Trophoblast cell (in vitro differentiated cells and primary cell): ENCODE results near the gene BARX1.

Source experiments
- DNase-seq, 2 donors: peaks; one replicate each; pipeline ENCODE4 v3.0.0-alpha.2; 2016
- H2AFZ ChIP-seq: 2 replicates; pipeline ENCODE4 v1.6.1; 2013; ENCODE audit warnings: low read length, moderate library complexity, mild to moderate bottlenecking; ENCODE audit not compliant: insufficient read depth, poor library complexity
- H2AK5ac ChIP-seq: 2 replicates; pipeline ENCODE4 v1.6.1; 2013; ENCODE audit warnings: mild to moderate bottlenecking, low read length
- H2BK120ac ChIP-seq: 2 replicates; pipeline ENCODE4 v1.6.1; 2013; ENCODE audit warnings: low read length, mild to moderate bottlenecking, moderate library complexity; ENCODE audit not compliant: insufficient read depth, poor library complexity
- H2BK12ac ChIP-seq: 2 replicates; pipeline ENCODE4 v1.6.1; 2013; ENCODE audit warnings: mild to moderate bottlenecking, low read length, moderate library complexity
- H2BK5ac ChIP-seq: 2 replicates; pipeline ENCODE4 v1.6.1; 2013; ENCODE audit warnings: low read length, low read depth, moderate library complexity, mild to moderate bottlenecking; ENCODE audit not compliant: poor library complexity
- H3K14ac ChIP-seq: 2 replicates; pipeline ENCODE4 v1.6.1; 2013; ENCODE audit warnings: mild to moderate bottlenecking, low read length
- H3K18ac ChIP-seq: 2 replicates; pipeline ENCODE4 v1.6.1; 2013; ENCODE audit warnings: mild to moderate bottlenecking, low read length
- H3K23ac ChIP-seq: 2 replicates; pipeline ENCODE4 v1.6.1; 2013; ENCODE audit warnings: low read length
- H3K27ac ChIP-seq: 2 replicates; pipeline ENCODE4 v1.5.1; 2013; ENCODE audit warnings: low read depth, mild to moderate bottlenecking, inconsistent platforms, low read length, moderate library complexity
- H3K27me3 ChIP-seq: 2 replicates; pipeline ENCODE4 v1.6.1; 2013; ENCODE audit warnings: inconsistent platforms, mild to moderate bottlenecking, low read length, moderate library complexity; ENCODE audit not compliant: insufficient read depth
- H3K36me3 ChIP-seq, 2 experiments: 1 replicate in 1 of 2; 2 replicates in 1 of 2; pipeline ENCODE4 v1.6.1; 2013; ENCODE audit warnings: low read length in 2 of 2, mild to moderate bottlenecking in 2 of 2, moderate library complexity in 1 of 2; ENCODE audit not compliant: insufficient read depth in 2 of 2, control insufficient read depth in 1 of 2
- H3K4ac ChIP-seq: 2 replicates; pipeline ENCODE4 v1.6.1; 2013; ENCODE audit warnings: low read depth, mild to moderate bottlenecking, low read length, moderate library complexity
- H3K4me1 ChIP-seq, 2 experiments: 1 replicate in 1 of 2; 2 replicates in 1 of 2; pipeline ENCODE4 v1.6.1; 2013; ENCODE audit warnings: low read length in 2 of 2, mild to moderate bottlenecking in 2 of 2, moderate library complexity in 1 of 2; ENCODE audit not compliant: insufficient read depth in 2 of 2, control insufficient read depth in 1 of 2
- H3K4me2 ChIP-seq: 2 replicates; pipeline ENCODE4 v1.6.1; 2013; ENCODE audit warnings: inconsistent platforms, mild to moderate bottlenecking, low read length, moderate library complexity
- H3K4me3 ChIP-seq: 2 replicates; pipeline ENCODE4 v1.5.1; 2013; ENCODE audit warnings: mild to moderate bottlenecking, low read depth, low read length, inconsistent platforms
- H3K79me1 ChIP-seq: one replicate; pipeline ENCODE4 v1.6.1; 2013; ENCODE audit warnings: low read length
- H3K79me2 ChIP-seq: 2 replicates; pipeline ENCODE4 v1.6.1; 2013; ENCODE audit warnings: low read length, mild to moderate bottlenecking; ENCODE audit not compliant: control insufficient read depth, insufficient read depth, poor library complexity
- H3K9ac ChIP-seq: 2 replicates; pipeline ENCODE4 v1.6.1; 2013; ENCODE audit warnings: mild to moderate bottlenecking, low read length
- H3K9me3 ChIP-seq: 2 replicates; pipeline ENCODE4 v1.6.1; 2013; ENCODE audit warnings: low read depth, mild to moderate bottlenecking, control low read depth, inconsistent platforms, low read length; ENCODE audit not compliant: insufficient read depth
- H4K12ac ChIP-seq: 2 replicates; pipeline ENCODE4 v1.6.1; 2013; ENCODE audit warnings: low read depth, mild to moderate bottlenecking, low read length, moderate library complexity
- H4K8ac ChIP-seq: 2 replicates; pipeline ENCODE4 v1.6.1; 2013; ENCODE audit warnings: low read depth, mild to moderate bottlenecking, low read length, moderate library complexity
- H4K91ac ChIP-seq: one replicate; pipeline ENCODE4 v1.6.1; 2013; ENCODE audit warnings: low read depth, mild to moderate bottlenecking, low read length, moderate library complexity
- whole genome bisulfite sequencing: extraction: QIAGEN DNeasy Blood & Tissue Kit; methylation state at CpG from one replicate; pipeline ENCODE4 v1.1.7; 2013; ENCODE audit warnings: missing lambda C conversion rate; ENCODE audit not compliant: insufficient read length, insufficient coverage; ENCODE audit errors: extremely low coverage; 5-methylcytosine and 5-hydroxymethylcytosine counted together

Gene BARX1

DNA sequence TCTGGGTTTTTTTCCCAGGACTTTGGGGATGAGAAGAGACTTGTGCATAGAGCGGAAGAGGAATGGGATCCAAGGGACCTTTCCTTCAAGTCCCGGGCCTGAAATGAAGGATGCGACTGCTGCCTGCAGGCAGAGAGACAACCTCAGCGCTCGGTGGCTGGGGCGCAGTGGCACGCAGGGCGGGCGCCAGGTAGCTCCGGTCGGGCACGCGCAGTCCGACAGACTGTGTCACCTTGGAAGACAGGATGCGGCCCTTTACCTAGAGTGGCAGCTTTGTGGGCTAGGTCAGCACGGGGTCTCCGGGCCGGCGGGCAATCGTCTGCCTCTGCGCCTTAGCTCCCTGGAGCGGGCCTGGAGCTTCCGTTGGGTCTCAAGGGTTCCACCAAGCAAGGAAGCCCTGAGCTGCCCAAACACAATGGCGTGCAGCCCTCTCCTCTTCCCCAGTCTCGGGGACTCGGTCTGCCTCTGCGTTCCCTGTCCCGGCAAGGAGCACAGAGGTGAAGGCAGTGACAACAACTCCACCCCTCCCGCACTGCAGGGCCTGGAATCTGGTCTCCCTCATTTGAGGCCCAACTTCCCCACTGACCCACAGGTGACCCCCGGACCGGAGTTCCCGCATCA lies 6.0 kb downstream of the BARX1 start:
- H3K36me3 ChIP-seq, result no peaks in the 10 kb centered on the region
- peaks cover 31% of the 10 kb centered on the region for H3K9me3 ChIP-seq
- DNase-seq, result no peak

DNA sequence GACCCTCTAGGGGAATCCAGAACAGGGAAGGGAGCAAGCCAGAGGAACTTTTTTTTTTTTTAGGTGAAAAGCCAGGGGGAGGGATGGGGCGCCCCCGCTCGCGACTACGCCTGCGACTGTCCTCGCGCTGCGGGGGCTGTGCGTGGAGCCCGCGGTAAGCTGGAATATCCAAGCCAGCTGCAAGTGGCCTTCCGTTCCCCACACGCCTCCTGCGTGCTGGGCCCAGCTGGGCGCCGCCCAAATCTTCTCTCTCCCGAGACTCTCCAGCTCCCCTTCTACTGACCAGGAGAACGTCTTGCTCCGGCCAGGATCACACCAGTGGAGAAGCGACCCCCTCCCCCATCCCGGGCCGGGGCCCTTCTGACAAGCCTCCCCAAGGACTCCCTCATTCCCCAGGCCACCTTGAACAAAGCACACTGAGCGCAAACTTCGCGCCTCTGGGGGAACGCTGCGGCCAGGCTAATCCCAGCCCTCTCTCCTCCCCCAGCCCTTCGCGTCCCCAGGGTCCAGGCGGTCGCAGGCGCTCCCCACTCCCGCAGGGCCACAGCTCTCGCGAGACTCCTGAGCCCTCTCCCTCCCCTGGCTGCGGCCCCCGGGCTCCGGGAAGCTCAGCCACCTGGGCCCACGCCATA lies 6.6 kb downstream of the BARX1 start:
- no peak overlapping the region for H4K91ac ChIP-seq
- H2BK120ac ChIP-seq, result no peak overlapping the region
- no peak overlapping the region for H3K23ac ChIP-seq
- H2AFZ ChIP-seq, result no peak overlapping the region
- no peak overlapping the region for H3K27ac ChIP-seq
- no peak overlapping the region for H4K8ac ChIP-seq
- no CpG with 5 or more reads among the region's 40 CpGs for WGBS
- H4K12ac ChIP-seq, result no peak overlapping the region
- H3K4me3 ChIP-seq, result no peak overlapping the region
- no peak overlapping the region for H3K9ac ChIP-seq
- H3K79me2 ChIP-seq, result no peaks in the 10 kb centered on the region
- H3K4me2 ChIP-seq, result no peak overlapping the region
- no peaks in the 10 kb centered on the region for H3K36me3 ChIP-seq
- no peak for DNase-seq
- H3K4me1 ChIP-seq, result peaks cover 13 to 18% of the 10 kb centered on the region in 2 experiments
- H3K9me3 ChIP-seq, result peaks cover 27% of the 10 kb centered on the region
- peaks cover 95% of the 10 kb centered on the region for H3K27me3 ChIP-seq
- no peaks in the 10 kb centered on the region for H3K79me1 ChIP-seq
- H3K18ac ChIP-seq, result no peak overlapping the region
- no peak overlapping the region for H2BK5ac ChIP-seq
- no peak overlapping the region for H2BK12ac ChIP-seq
- no peak overlapping the region for H3K14ac ChIP-seq
- H2AK5ac ChIP-seq, result no peak overlapping the region
- H3K4ac ChIP-seq, result no peak overlapping the region

More for the DNA sequence above, 6.0 kb downstream of the BARX1 start:
- H3K4ac ChIP-seq, result no peak overlapping the region
- H2BK5ac ChIP-seq, result no peak overlapping the region
- no peak overlapping the region for H3K14ac ChIP-seq
- no peak overlapping the region for H4K12ac ChIP-seq
- peaks cover 13 to 18% of the 10 kb centered on the region in 2 experiments for H3K4me1 ChIP-seq
- no peak overlapping the region for H4K8ac ChIP-seq
- no peak overlapping the region for H3K9ac ChIP-seq
- H2BK12ac ChIP-seq, result no peak overlapping the region
- H3K18ac ChIP-seq, result no peak overlapping the region
- H3K79me2 ChIP-seq, result no peaks in the 10 kb centered on the region
- H3K27me3 ChIP-seq, result peaks cover 96% of the 10 kb centered on the region
- no peak overlapping the region for H2AK5ac ChIP-seq
- no CpG with 5 or more reads among the region's 32 CpGs for WGBS
- no peak overlapping the region for H2AFZ ChIP-seq
- no peak overlapping the region for H4K91ac ChIP-seq
- no peak overlapping the region for H3K4me3 ChIP-seq
- H3K79me1 ChIP-seq, result no peaks in the 10 kb centered on the region
- no peak overlapping the region for H3K4me2 ChIP-seq
- H3K27ac ChIP-seq, result no peak overlapping the region
- no peak overlapping the region for H2BK120ac ChIP-seq
- H3K23ac ChIP-seq, result no peak overlapping the region

DNA sequence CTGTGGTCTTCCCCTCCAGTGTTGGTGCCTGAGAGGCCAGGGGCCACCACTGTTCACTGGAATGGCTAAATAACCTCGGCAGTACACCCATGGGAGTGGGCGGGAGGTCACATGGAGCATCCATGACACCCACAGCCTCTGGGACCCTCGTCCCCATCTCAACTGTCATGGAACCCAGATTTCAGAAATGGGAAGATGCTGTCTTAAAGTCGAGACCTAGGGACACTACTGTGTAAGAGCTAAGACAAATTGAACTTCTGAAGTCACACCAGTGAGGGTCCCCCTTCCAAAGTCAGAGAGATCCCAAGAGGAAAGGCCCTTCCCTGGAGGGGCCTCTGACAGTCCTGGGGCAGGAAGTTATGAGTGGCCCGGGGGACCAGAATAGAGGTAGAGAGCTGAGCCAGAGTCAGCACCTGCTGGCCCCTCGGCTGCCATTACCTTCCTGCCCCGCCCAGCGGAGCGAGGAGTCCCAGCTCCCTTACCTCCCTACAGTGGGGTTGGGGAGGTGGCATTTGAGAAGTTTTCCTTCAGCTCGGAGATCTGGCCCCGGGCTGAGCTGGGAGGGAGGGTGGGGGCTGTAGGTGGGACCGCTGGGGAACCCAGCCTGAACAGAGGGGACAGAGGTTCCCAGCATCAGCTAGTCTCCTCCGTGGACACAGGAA lies 7.6 kb downstream of the BARX1 start:
- H3K9me3 ChIP-seq, result peaks cover 27% of the 10 kb centered on the region
- H4K8ac ChIP-seq, result no peak overlapping the region
- no peaks in the 10 kb centered on the region for H3K79me1 ChIP-seq
- no peak overlapping the region for H3K9ac ChIP-seq
- no peak for DNase-seq
- H3K4me3 ChIP-seq, result no peak overlapping the region
- H3K27ac ChIP-seq, result no peak overlapping the region
- no peaks in the 10 kb centered on the region for H3K79me2 ChIP-seq
- no peak overlapping the region for H3K4ac ChIP-seq
- no peak overlapping the region for H2BK5ac ChIP-seq
- H3K4me1 ChIP-seq, result peaks cover 8 to 13% of the 10 kb centered on the region in 2 experiments
- no peak overlapping the region for H4K91ac ChIP-seq
- no peak overlapping the region for H3K18ac ChIP-seq
- no peak overlapping the region for H2BK120ac ChIP-seq
- H2BK12ac ChIP-seq, result no peak overlapping the region
- H3K23ac ChIP-seq, result no peak overlapping the region
- no peak overlapping the region for H4K12ac ChIP-seq
- WGBS, result no CpG with 5 or more reads among the region's 13 CpGs
- H3K4me2 ChIP-seq, result no peak overlapping the region
- no peak overlapping the region for H2AFZ ChIP-seq
- H3K14ac ChIP-seq, result no peak overlapping the region
- no peaks in the 10 kb centered on the region for H3K36me3 ChIP-seq
- no peak overlapping the region for H2AK5ac ChIP-seq
- H3K27me3 ChIP-seq, result peaks cover 94% of the 10 kb centered on the region

DNA sequence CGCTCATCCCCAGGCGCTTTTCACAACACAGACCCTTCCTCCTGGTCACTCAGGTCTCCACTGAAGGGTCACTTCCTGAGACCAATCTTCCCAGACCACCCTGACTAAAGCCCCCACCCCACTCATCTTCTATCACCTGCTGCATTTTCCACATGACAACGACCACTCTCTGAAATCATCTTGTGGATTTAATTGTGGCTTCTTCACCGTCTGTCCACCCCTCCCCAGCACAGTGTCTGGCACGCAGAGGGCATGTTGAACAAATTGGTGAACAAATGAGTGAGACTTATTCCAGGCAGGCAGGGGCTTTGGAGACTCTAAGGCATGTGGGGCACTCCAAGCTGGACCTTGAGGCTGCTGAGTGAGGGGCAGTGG lies 8.8 kb downstream of the BARX1 start:
- H3K14ac ChIP-seq, result no peak overlapping the region
- H3K79me2 ChIP-seq, result no peaks in the 10 kb centered on the region
- H3K23ac ChIP-seq, result no peak overlapping the region
- no peak overlapping the region for H3K27ac ChIP-seq
- peak overlapping the region; percentile 37 for H3K4me2 ChIP-seq
- no peak overlapping the region for H4K12ac ChIP-seq
- no CpG with 5 or more reads among the region's 5 CpGs for WGBS
- H3K9ac ChIP-seq, result no peak overlapping the region
- peaks cover 24% of the 10 kb centered on the region for H3K9me3 ChIP-seq
- no peak overlapping the region for H2AK5ac ChIP-seq
- H2BK5ac ChIP-seq, result no peak overlapping the region
- H2BK12ac ChIP-seq, result no peak overlapping the region
- no peak overlapping the region for H4K91ac ChIP-seq
- DNase-seq, result no peak
- H3K4me3 ChIP-seq, result no peak overlapping the region
- no peak overlapping the region for H4K8ac ChIP-seq
- no peak overlapping the region for H2AFZ ChIP-seq
- no peaks in the 10 kb centered on the region for H3K79me1 ChIP-seq
- H3K4me1 ChIP-seq, result peaks cover 8 to 10% of the 10 kb centered on the region in 2 experiments
- H3K4ac ChIP-seq, result no peak overlapping the region
- peaks cover 89% of the 10 kb centered on the region for H3K27me3 ChIP-seq
- no peak overlapping the region for H3K18ac ChIP-seq
- H2BK120ac ChIP-seq, result no peak overlapping the region
- no peaks in the 10 kb centered on the region for H3K36me3 ChIP-seq
